GM23248 (cell line): ENCODE data around the gene MPP1.
"Not testable (repeated sequence)": the region's sequence is repeated elsewhere in the genome, so short reads cannot be mapped to it uniquely, and the experiment has no call there.

Experiments used
- EZH2 ChIP-seq: fragments of 200-600 bp; sonication (generic); IDR thresholded peaks from 2 replicates; pipeline ENCODE4 v1.6.1; 2018; ENCODE audit warnings: antibody characterized with exemption, mild to moderate bottlenecking; ENCODE audit not compliant: insufficient read depth, poor library complexity, severe bottlenecking
- EZH2phosphoT487 ChIP-seq: fragments of 200-600 bp; sonication (generic); IDR thresholded peaks from 2 replicates; pipeline ENCODE4 v1.6.1; 2018; ENCODE audit warnings: antibody characterized with exemption, moderate library complexity, mild to moderate bottlenecking, low read depth; ENCODE audit not compliant: insufficient read depth

- TF ChIP-seq EZH2phosphoT487, EZH2: not testable (repeated sequence)
Observed at GRCh38 chrX:154825586-154825985, 20.3 kb upstream of the MPP1 start.
